ENCODE results near the gene DUSP2. TPM values are rescaled to one million over a fixed set of nuclear protein-coding genes. Genes with fewer than 3 reads are reported as not detected.

DUSP2 gene
- total and polyA plus RNA-seq, 2 experiments from 2014 or later: 6.6 to 13.0 TPM

- H3K4me1 ChIP-seq (ENCODE audit: insufficient read depth): no peaks in the 10 kb centered on the region
- no peaks in the 10 kb centered on the region for H3F3A ChIP-seq (replicated peaks; ENCODE audit: low read depth)
- no peak overlapping the region for H3K27ac ChIP-seq (ENCODE audit: low read depth)
- ATAC-seq (no peak), DNase-seq (ENCODE audit: low spot score) (no peak)
- H3K36me3 ChIP-seq (ENCODE audit: insufficient read depth): no peaks in the 10 kb centered on the region
- no peak overlapping the region for H2AFZ ChIP-seq
- Mint-ChIP-seq H3K27me3 (ENCODE audit: insufficient read depth, low read depth, poor library complexity) (peaks cover 2% of the 10 kb centered on the region), H3K27ac (no peak overlapping the region), H3K36me3 (ENCODE audit: low read depth) (no peaks in the 10 kb centered on the region), H3K4me3 (no peak overlapping the region), H3K4me1 (no peaks in the 10 kb centered on the region; the same call in 1 of the 3 replicates), H3K9me3 (peaks cover 19% of the 10 kb centered on the region)
- H3K27me3 ChIP-seq (ENCODE audit: insufficient read depth): no peaks in the 10 kb centered on the region
- H3K79me2 ChIP-seq (replicated peaks; ENCODE audit: insufficient read depth): no peaks in the 10 kb centered on the region
- H3K4me2 ChIP-seq: no peak overlapping the region
- H3K4me3 ChIP-seq: no peak overlapping the region
- no peaks in the 10 kb centered on the region for H3K9me2 ChIP-seq (ENCODE audit: insufficient read depth)
- no peaks in the 10 kb centered on the region for H4K20me1 ChIP-seq (replicated peaks; ENCODE audit: insufficient read depth)
- TF ChIP-seq NANOG (IDR thresholded peaks at IDR 0.05; ENCODE audit: borderline replicate concordance): no peak
- no peak for TF ChIP-seq CTCF (conservative IDR thresholded peaks at IDR 0.05; ENCODE audit: low read depth in 2 of 2)
- no peak for TF ChIP-seq CREB1 (CRISPR knock-in tag; IDR thresholded peaks at IDR 0.05; ENCODE audit: low read depth)
- no peak for TF ChIP-seq EZH2phosphoT487 (IDR thresholded peaks at IDR 0.05; ENCODE audit: unreplicated experiment)
- no peak for TF ChIP-seq ZNF331 (CRISPR knock-in tag; IDR thresholded peaks at IDR 0.05; ENCODE audit: low read depth)
- TF ChIP-seq ETS1 (IDR thresholded peaks at IDR 0.05): no peak
- TF ChIP-seq POLR2AphosphoS5 (IDR thresholded peaks at IDR 0.05; ENCODE audit: low read depth): no peak
- no peak for TF ChIP-seq ZNF462 (CRISPR knock-in tag; IDR thresholded peaks at IDR 0.05)
- TF ChIP-seq STAT1 (IDR thresholded peaks at IDR 0.05; ENCODE audit: unreplicated experiment): no peak
- TF ChIP-seq JUNB (IDR thresholded peaks at IDR 0.05; ENCODE audit: unreplicated experiment): no peak
- TF ChIP-seq EZH2 (IDR thresholded peaks at IDR 0.05; ENCODE audit: low read depth, unreplicated experiment): no peak
Observed at GRCh38 chr2:96170626-96171025, 25.4 kb upstream of the DUSP2 start.

All from GM23338 (cell line).